SK-N-SH treated with all-trans-retinoic acid at 6 μM for 48 hours (cell line): Measurements from ENCODE around the gene DDA1.
A peak's percentile ranks its signal among the peaks of the same experiment; 100 is the strongest.

Experiments used
- ATAC-seq: fragments of 200-7000 bp; cut with Tn5 transposase; 3 replicates; pipeline ENCODE4 v1.9.1; 2020; ENCODE audit warnings: mild to moderate bottlenecking, moderate library complexity
- ARNTL ChIP-seq: fragments of 450-650 bp; formaldehyde crosslinking; IDR thresholded peaks from 2 replicates; pipeline ENCODE4 v1.5.0; 2020; ENCODE audit warnings: low read depth, mild to moderate bottlenecking, moderate library complexity, borderline replicate concordance
- CSDC2 ChIP-seq: fragments of 250-450 bp; sonication (Bioruptor Pico); IDR thresholded peaks from 2 replicates; pipeline ENCODE4 v1.5.0; 2020; ENCODE audit warnings: mild to moderate bottlenecking, moderate library complexity
- CSRNP3 ChIP-seq: fragments of 250-450 bp; sonication (Bioruptor Pico); IDR thresholded peaks from 2 replicates; pipeline ENCODE4 v1.5.1; 2021; ENCODE audit warnings: mild to moderate bottlenecking, moderate library complexity
- GLIS3 ChIP-seq: fragments of 250-450 bp; sonication (Bioruptor Pico); IDR thresholded peaks from 2 replicates; pipeline ENCODE4 v1.5.0; 2020; ENCODE audit warnings: mild to moderate bottlenecking, moderate library complexity
- OSR1 ChIP-seq: fragments of 250-450 bp; sonication (Bioruptor Pico); IDR thresholded peaks from 2 replicates; pipeline ENCODE4 v1.8.0; 2022; ENCODE audit warnings: moderate library complexity, mild to moderate bottlenecking, inconsistent platforms
- PATZ1 ChIP-seq: fragments of 250-450 bp; sonication (Bioruptor Pico); IDR thresholded peaks from 2 replicates; pipeline ENCODE4 v1.8.0; 2020; ENCODE audit warnings: mild to moderate bottlenecking, moderate library complexity, borderline replicate concordance
- POU6F1 ChIP-seq: fragments of 250-450 bp; sonication (Bioruptor Pico); IDR thresholded peaks from 2 replicates; pipeline ENCODE4 v1.8.0; 2021; ENCODE audit warnings: low read depth, mild to moderate bottlenecking, moderate library complexity, borderline replicate concordance
- PPARA ChIP-seq: fragments of 250-450 bp; sonication (Bioruptor Pico); IDR thresholded peaks from 2 replicates; pipeline ENCODE4 v1.5.0; 2020; ENCODE audit warnings: mild to moderate bottlenecking, borderline replicate concordance
- RARB ChIP-seq: fragments of 250-450 bp; sonication (Bioruptor Pico); IDR thresholded peaks from 2 replicates; pipeline ENCODE4 v1.8.0; 2021; ENCODE audit warnings: mild to moderate bottlenecking, moderate library complexity
- SNAI2 ChIP-seq: fragments of 250-450 bp; sonication (Bioruptor Pico); IDR thresholded peaks from 2 replicates; pipeline ENCODE4 v1.5.0; 2020; ENCODE audit warnings: mild to moderate bottlenecking, moderate library complexity
- TCF4 ChIP-seq: fragments of 250-450 bp; sonication (Bioruptor Pico); IDR thresholded peaks from 2 replicates; pipeline ENCODE4 v1.8.0; 2021; ENCODE audit warnings: mild to moderate bottlenecking, moderate library complexity, borderline replicate concordance
- TOX ChIP-seq: fragments of 250-450 bp; sonication (Bioruptor Pico); IDR thresholded peaks from 2 replicates; pipeline ENCODE4 v1.8.0; 2021; ENCODE audit warnings: mild to moderate bottlenecking, moderate library complexity, borderline replicate concordance
- ZC3H10 ChIP-seq: fragments of 250-450 bp; sonication (Bioruptor Pico); IDR thresholded peaks from 2 replicates; pipeline ENCODE4 v1.5.1; 2021; ENCODE audit warnings: mild to moderate bottlenecking, moderate library complexity
- ZFP3 ChIP-seq: fragments of 250-450 bp; sonication (Bioruptor Pico); IDR thresholded peaks from 2 replicates; pipeline ENCODE4 v1.5.0; 2020; ENCODE audit warnings: mild to moderate bottlenecking, moderate library complexity
- ZFP30 ChIP-seq: fragments of 450-650 bp; formaldehyde crosslinking; IDR thresholded peaks from 2 replicates; pipeline ENCODE4 v1.5.0; 2022; ENCODE audit warnings: mild to moderate bottlenecking, moderate library complexity
- ZNF565 ChIP-seq: fragments of 450-650 bp; formaldehyde crosslinking; conservative IDR thresholded peaks from 2 replicates; pipeline ENCODE4 v1.5.0; 2020; ENCODE audit warnings: low read depth, mild to moderate bottlenecking, moderate library complexity
- ZNF70 ChIP-seq: fragments of 450-650 bp; formaldehyde crosslinking; IDR thresholded peaks from 2 replicates; pipeline ENCODE4 v1.5.0; 2020; ENCODE audit warnings: mild to moderate bottlenecking, moderate library complexity
- ZNF8 ChIP-seq: fragments of 450-650 bp; formaldehyde crosslinking; IDR thresholded peaks from 2 replicates; pipeline ENCODE4 v1.5.0; 2020; ENCODE audit warnings: mild to moderate bottlenecking, moderate library complexity

The DDA1 gene

GRCh38 chr19:17341386-17341785, 32.0 kb downstream of the DDA1 start:
- TF ChIP-seq ZNF8 (no peak), TOX (no peak), CSRNP3 (no peak), PATZ1 (CRISPR knock-in tag) (no peak), OSR1 (no peak), POU6F1 (CRISPR knock-in tag) (no peak), ZC3H10 (no peak), ARNTL (CRISPR knock-in tag) (no peak), ZFP3 (CRISPR knock-in tag) (no peak), PPARA (CRISPR knock-in tag) (no peak), RARB (CRISPR knock-in tag) (no peak), ZNF565 (CRISPR knock-in tag) (no peak), ZNF70 (CRISPR knock-in tag) (no peak), CSDC2 (CRISPR knock-in tag) (no peak), GLIS3 (no peak), TCF4 (no peak)
- ATAC-seq = no peak

GRCh38 chr19:17341845-17342244, 32.5 kb downstream of the DDA1 start:
- no peak for ATAC-seq
- no peak for TF ChIP-seq ZFP3 (CRISPR knock-in tag)
- TF ChIP-seq ZC3H10 = no peak
- TF ChIP-seq POU6F1 (CRISPR knock-in tag) = no peak
- no peak for TF ChIP-seq ZNF70 (CRISPR knock-in tag)
- no peak for TF ChIP-seq ZNF8
- TF ChIP-seq CSDC2 (CRISPR knock-in tag) = no peak
- no peak for TF ChIP-seq TCF4
- TF ChIP-seq PPARA (CRISPR knock-in tag) = no peak
- TF ChIP-seq PATZ1 (CRISPR knock-in tag) = no peak
- TF ChIP-seq ZFP30 (CRISPR knock-in tag) = no peak
- TF ChIP-seq SNAI2 (CRISPR knock-in tag) = no peak
- no peak for TF ChIP-seq CSRNP3
- TF ChIP-seq RARB (CRISPR knock-in tag) = no peak

GRCh38 chr19:17346109-17346671, 36.8 kb downstream of the DDA1 start:
- TF ChIP-seq ZC3H10 (no peak), ZFP3 (CRISPR knock-in tag) (no peak), ZNF70 (CRISPR knock-in tag) (peak; percentile 88), TOX (no peak)
- peak; percentile 95 for ATAC-seq
